ENCODE data around the gene RYR3.

The RYR3 gene

DNA sequence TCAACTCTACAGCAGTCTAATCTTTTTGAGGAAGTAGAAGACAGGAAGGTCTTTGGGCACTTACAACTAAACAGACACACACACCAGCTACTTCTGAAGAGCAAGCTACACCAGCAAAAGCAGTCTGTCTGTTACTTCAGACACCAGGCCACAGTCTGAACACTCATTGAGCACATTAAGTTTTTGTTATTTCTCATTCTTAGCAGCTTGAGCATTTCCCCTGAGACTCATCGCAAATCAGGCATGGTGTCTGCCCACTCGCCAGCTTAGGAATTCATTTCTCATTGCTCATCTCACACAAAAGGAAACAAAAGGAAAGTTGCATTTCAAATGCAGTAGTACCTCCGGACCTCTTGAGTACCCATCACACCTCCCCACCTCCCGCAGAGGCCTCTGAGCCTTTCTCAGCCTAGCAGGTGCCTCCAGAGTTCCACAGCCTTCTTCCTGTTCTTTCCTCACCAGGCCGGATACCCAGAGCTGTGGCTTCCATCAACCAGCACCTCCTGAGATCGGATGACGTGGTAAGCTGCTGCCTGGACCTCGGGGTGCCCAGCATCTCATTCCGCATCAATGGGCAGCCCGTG lies 302.0 kb downstream of the RYR3 start:
- H2AFZ ChIP-seq (ENCODE audit: low read depth, low read length): no peak overlapping the region
- H3K4me3 ChIP-seq (ENCODE audit: low read length): no peak overlapping the region
- H3K36me3 ChIP-seq (ENCODE audit: insufficient read depth, low read length): no peaks in the 10 kb centered on the region
- H3K4me1 ChIP-seq (ENCODE audit: insufficient read depth, low read length): no peaks in the 10 kb centered on the region
- no peaks in the 10 kb centered on the region for H3K27me3 ChIP-seq (ENCODE audit: insufficient read depth, low read length)
- H3K9me3 ChIP-seq (ENCODE audit: low read length): no peaks in the 10 kb centered on the region

DNA sequence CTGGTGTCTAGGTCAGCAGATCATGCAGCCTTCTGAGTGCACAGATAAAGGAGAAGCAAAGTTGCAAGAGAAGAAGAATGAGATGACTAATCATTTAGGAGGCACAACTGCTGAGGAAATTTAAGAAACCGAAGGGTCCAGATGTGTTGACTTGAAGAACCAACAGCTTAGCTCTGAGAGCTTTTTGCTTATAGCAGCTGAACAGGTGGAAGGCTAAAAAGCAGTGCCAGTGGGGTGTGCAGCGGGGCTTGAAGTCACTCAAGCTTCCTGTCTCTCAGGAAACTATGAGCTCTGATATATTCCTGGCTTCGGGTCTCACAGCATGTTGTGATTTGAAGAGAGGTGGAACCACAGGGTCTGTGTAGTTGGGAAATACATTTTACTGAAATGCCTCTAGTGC lies 305.7 kb downstream of the RYR3 start:
- no peaks in the 10 kb centered on the region for H3K4me1 ChIP-seq (ENCODE audit: insufficient read depth, low read length)
- no peaks in the 10 kb centered on the region for H3K9me3 ChIP-seq (ENCODE audit: low read length)
- H2AFZ ChIP-seq (ENCODE audit: low read depth, low read length): no peak overlapping the region
- H3K4me3 ChIP-seq (ENCODE audit: low read length): no peak overlapping the region
- H3K36me3 ChIP-seq (ENCODE audit: insufficient read depth, low read length): no peaks in the 10 kb centered on the region
- no peaks in the 10 kb centered on the region for H3K27me3 ChIP-seq (ENCODE audit: insufficient read depth, low read length)

DNA sequence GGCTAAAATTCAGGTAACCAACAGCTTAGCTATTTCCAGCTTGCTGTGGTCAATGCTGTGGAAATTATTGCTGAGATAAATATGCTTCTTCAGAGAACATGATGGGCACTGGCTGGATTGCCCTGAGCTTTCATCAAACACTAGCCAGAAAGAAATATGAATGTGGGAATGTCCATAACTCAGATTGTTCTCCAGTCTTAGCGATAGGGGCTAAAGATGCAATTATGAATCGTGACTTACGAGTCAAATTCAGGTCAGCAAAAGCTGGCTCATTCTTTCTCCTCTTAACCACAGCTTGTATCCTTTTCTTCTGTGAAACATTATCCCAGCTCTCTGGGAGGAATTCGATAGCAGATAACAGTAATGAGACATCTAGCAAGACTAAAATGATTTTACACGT lies 307.6 kb downstream of the RYR3 start:
- H3K4me1 ChIP-seq (ENCODE audit: insufficient read depth, low read length): no peaks in the 10 kb centered on the region
- H2AFZ ChIP-seq (ENCODE audit: low read depth, low read length): no peak overlapping the region
- H3K4me3 ChIP-seq (ENCODE audit: low read length): no peak overlapping the region
- H3K36me3 ChIP-seq (ENCODE audit: insufficient read depth, low read length): no peaks in the 10 kb centered on the region
- no peaks in the 10 kb centered on the region for H3K27me3 ChIP-seq (ENCODE audit: insufficient read depth, low read length)
- no peaks in the 10 kb centered on the region for H3K9me3 ChIP-seq (ENCODE audit: low read length)

DNA sequence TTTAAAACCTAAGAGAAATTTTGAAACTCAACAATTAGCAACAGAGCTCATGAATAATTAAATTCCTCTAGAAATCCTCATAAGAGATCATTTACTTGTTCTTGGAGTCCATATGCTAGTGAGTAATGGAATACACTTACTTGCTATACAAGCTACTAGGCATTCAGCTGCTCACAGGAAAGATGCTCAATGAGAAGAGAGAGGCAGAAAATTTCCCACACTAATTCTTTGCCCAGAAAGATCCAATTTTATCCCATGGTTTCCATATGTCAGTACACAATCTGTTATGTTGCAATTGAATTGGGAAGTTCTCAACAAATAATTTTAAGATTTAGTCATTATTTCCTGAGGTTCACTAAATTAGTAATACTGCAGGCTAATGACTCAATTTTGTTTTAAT lies 310.4 kb downstream of the RYR3 start:
- Histone ChIP-seq H3K27me3 (ENCODE audit: insufficient read depth, low read length) (no peaks in the 10 kb centered on the region), H3K4me3 (ENCODE audit: low read length) (no peak overlapping the region), H3K36me3 (ENCODE audit: insufficient read depth, low read length) (no peaks in the 10 kb centered on the region), H3K4me1 (ENCODE audit: insufficient read depth, low read length) (no peaks in the 10 kb centered on the region), H3K9me3 (ENCODE audit: low read length) (no peaks in the 10 kb centered on the region), H2AFZ (ENCODE audit: low read depth, low read length) (no peak overlapping the region)

DNA sequence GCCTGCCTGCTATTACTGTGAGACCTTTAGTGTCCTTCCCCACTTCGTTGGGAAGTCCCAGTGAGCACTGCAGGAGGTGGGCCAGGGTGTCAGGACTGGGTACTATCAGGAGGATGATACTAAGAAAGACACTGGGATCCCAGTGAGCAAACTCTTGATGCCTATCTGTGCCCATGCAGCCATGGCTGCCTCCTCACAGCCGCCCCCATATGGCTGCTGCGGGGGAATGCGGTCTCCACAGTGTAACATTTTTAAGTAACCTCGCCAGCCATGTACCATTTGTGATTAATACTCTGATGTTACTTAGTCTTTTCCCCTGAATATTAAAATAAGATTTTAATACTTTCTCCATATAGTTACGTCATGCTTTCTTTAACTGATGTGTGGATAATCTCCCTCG lies 312.2 kb downstream of the RYR3 start:
- Histone ChIP-seq H3K4me3 (ENCODE audit: low read length) (no peak overlapping the region), H3K36me3 (ENCODE audit: insufficient read depth, low read length) (no peaks in the 10 kb centered on the region), H2AFZ (ENCODE audit: low read depth, low read length) (no peak overlapping the region), H3K9me3 (ENCODE audit: low read length) (no peaks in the 10 kb centered on the region), H3K4me1 (ENCODE audit: insufficient read depth, low read length) (no peaks in the 10 kb centered on the region), H3K27me3 (ENCODE audit: insufficient read depth, low read length) (no peaks in the 10 kb centered on the region)

DNA sequence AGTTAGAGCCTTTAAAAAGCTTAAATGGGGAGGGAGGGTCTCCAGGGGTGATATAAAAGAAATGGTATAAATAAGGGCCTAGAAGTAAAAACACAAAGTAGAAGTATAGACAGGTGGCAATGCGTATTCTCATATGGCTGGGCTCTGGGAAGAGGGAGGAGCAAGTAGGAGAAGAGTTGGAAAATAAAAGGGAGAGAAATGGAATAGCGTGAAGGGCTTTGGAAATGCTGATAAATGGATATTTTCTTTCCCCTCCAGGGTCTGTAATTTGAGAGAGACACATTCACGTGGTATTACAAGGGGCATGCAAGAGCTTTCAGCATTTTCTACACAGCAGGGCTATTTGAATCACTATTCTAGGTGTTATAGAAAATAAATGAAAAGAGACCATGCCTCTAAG lies 313.7 kb downstream of the RYR3 start:
- Histone ChIP-seq H2AFZ (ENCODE audit: low read depth, low read length) (no peak overlapping the region), H3K4me1 (ENCODE audit: insufficient read depth, low read length) (no peaks in the 10 kb centered on the region), H3K9me3 (ENCODE audit: low read length) (no peaks in the 10 kb centered on the region), H3K36me3 (ENCODE audit: insufficient read depth, low read length) (no peaks in the 10 kb centered on the region), H3K4me3 (ENCODE audit: low read length) (no peak overlapping the region), H3K27me3 (ENCODE audit: insufficient read depth, low read length) (no peaks in the 10 kb centered on the region)

DNA sequence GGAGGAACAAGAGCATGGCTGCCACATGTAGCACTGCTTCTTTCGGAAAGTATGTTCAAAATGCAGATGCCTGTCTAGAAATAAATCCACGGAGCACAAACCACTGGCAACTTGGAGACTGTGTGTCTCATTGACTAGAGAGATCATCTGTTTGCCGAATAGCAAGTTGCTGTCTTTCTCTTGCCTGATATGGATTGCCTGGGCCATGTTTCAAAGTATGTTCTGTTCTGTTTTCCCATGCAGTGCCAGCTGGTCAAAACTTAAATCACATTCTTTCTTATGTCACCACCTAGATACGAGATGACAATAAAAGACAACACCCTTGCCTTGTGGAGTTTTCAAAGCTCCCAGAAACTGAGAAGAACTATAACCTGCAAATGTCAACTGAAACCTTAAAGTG lies 318.9 kb downstream of the RYR3 start:
- no peaks in the 10 kb centered on the region for H3K36me3 ChIP-seq (ENCODE audit: insufficient read depth, low read length)
- no peaks in the 10 kb centered on the region for H3K27me3 ChIP-seq (ENCODE audit: insufficient read depth, low read length)
- no peak overlapping the region for H2AFZ ChIP-seq (ENCODE audit: low read depth, low read length)
- no peak overlapping the region for H3K4me3 ChIP-seq (ENCODE audit: low read length)
- H3K4me1 ChIP-seq (ENCODE audit: insufficient read depth, low read length): no peaks in the 10 kb centered on the region
- H3K9me3 ChIP-seq (ENCODE audit: low read length): no peaks in the 10 kb centered on the region

DNA sequence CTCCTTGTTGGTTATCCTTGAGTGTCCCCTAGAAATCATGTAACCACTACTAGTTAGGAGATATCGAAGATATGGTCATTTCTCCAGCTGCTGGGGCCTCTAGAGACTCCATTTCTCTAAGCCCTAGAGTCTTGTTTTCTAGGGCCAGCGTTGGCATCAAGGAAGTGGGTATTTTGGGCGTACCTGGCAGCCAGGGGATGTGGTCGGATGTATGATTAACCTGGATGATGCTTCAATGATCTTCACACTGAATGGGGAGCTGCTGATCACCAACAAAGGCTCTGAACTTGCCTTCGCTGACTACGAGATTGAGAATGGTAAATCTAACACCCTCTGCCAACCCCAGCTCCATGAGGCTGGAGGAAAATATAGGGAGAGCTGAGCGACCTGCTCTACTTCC lies 325.5 kb downstream of the RYR3 start:
- no peaks in the 10 kb centered on the region for H3K36me3 ChIP-seq (ENCODE audit: insufficient read depth, low read length)
- no peaks in the 10 kb centered on the region for H3K9me3 ChIP-seq (ENCODE audit: low read length)
- no peak overlapping the region for H3K4me3 ChIP-seq (ENCODE audit: low read length)
- H3K27me3 ChIP-seq (ENCODE audit: insufficient read depth, low read length): peaks cover 3% of the 10 kb centered on the region
- peaks cover 10% of the 10 kb centered on the region for H3K4me1 ChIP-seq (ENCODE audit: insufficient read depth, low read length)
- no peak overlapping the region for H2AFZ ChIP-seq (ENCODE audit: low read depth, low read length)

DNA sequence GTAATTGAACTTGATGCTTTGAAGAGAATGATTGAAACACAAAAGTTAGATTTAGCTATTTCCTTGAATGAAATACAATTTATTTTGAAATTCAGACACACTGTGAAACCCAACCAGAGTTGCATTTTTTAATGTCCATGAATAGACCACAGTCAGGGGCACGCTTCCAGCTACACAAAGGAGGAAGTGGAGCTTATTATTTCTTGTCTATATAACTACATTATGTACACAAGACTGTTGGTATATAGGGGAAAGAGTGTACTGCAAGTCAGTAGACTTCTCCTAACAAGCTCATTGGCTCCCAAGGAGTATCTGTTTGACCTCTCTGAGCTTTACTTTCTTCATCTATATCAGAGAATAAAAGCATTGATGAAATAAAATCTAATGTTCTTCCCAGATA lies 326.2 kb downstream of the RYR3 start:
- H3K4me1 ChIP-seq (ENCODE audit: insufficient read depth, low read length): peaks cover 10% of the 10 kb centered on the region
- no peaks in the 10 kb centered on the region for H3K9me3 ChIP-seq (ENCODE audit: low read length)
- H3K36me3 ChIP-seq (ENCODE audit: insufficient read depth, low read length): no peaks in the 10 kb centered on the region
- no peak overlapping the region for H3K4me3 ChIP-seq (ENCODE audit: low read length)
- H3K27me3 ChIP-seq (ENCODE audit: insufficient read depth, low read length): peaks cover 3% of the 10 kb centered on the region
- H2AFZ ChIP-seq (ENCODE audit: low read depth, low read length): no peak overlapping the region

DNA sequence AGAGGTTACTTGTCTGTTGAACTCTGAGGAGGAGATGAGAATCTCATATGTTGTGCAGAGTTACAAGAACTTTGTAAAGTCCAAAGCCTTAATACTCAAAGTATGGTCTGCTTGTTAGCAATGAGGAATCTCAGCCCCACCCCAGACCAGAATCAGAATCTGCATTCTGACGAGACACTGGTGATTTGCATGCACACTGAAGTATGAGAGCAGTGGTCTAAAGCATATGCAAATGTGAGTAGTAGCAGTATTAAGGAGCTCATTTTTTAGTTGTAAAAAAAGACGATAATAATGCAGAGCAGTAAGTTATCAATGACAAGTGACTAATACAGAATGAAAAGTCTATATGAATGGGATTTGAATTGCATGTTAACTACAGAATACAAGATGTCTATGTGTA lies 327.7 kb downstream of the RYR3 start:
- H3K27me3 ChIP-seq (ENCODE audit: insufficient read depth, low read length): peaks cover 3% of the 10 kb centered on the region
- H2AFZ ChIP-seq (ENCODE audit: low read depth, low read length): no peak overlapping the region
- no peaks in the 10 kb centered on the region for H3K9me3 ChIP-seq (ENCODE audit: low read length)
- H3K36me3 ChIP-seq (ENCODE audit: insufficient read depth, low read length): no peaks in the 10 kb centered on the region
- peaks cover 10% of the 10 kb centered on the region for H3K4me1 ChIP-seq (ENCODE audit: insufficient read depth, low read length)
- no peak overlapping the region for H3K4me3 ChIP-seq (ENCODE audit: low read length)

DNA sequence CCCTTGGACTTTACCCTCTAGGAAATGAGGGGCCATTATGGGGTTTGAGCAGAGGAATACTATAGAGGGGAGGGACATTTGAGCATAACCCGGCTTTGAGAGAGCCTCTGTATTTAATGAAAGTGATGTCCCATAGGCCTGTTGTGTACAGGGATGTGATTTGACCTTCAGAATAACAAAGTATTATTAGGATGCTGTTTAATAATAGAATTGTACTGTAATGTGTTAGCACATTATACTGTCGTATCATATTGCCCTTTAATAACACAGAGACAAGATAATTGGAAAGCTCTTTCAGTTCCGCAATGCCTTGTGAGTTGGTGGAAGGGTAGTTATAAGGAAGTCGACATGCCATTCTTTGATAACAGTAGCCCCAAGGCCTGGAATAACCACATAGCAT lies 328.3 kb downstream of the RYR3 start:
- peaks cover 3% of the 10 kb centered on the region for H3K27me3 ChIP-seq (ENCODE audit: insufficient read depth, low read length)
- H3K4me3 ChIP-seq (ENCODE audit: low read length): no peak overlapping the region
- no peaks in the 10 kb centered on the region for H3K36me3 ChIP-seq (ENCODE audit: insufficient read depth, low read length)
- peaks cover 10% of the 10 kb centered on the region for H3K4me1 ChIP-seq (ENCODE audit: insufficient read depth, low read length)
- H2AFZ ChIP-seq (ENCODE audit: low read depth, low read length): no peak overlapping the region
- no peaks in the 10 kb centered on the region for H3K9me3 ChIP-seq (ENCODE audit: low read length)

DNA sequence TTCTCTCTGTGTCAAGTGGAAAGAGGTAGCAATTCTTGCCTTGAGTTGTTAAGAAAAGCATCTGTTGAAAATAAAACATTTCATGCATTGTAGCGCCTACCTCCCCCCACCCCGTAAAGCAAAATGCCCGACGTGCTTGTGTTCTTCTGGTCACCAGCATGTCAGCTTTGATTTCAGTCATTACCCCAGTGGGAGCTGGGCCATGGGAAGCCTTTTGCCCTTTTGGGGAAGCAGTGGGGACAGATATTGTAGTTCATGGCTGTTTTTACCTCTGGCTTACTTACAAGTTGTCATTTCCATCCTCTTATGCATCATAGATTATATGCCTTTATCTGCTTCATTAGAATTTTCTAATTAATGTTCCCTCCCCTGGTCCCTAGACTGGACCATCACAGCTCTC lies 328.7 kb downstream of the RYR3 start:
- Histone ChIP-seq H3K4me1 (ENCODE audit: insufficient read depth, low read length) (peaks cover 10% of the 10 kb centered on the region), H3K36me3 (ENCODE audit: insufficient read depth, low read length) (no peaks in the 10 kb centered on the region), H3K27me3 (ENCODE audit: insufficient read depth, low read length) (peaks cover 3% of the 10 kb centered on the region), H3K9me3 (ENCODE audit: low read length) (no peaks in the 10 kb centered on the region), H2AFZ (ENCODE audit: low read depth, low read length) (no peak overlapping the region), H3K4me3 (ENCODE audit: low read length) (no peak overlapping the region)

DNA sequence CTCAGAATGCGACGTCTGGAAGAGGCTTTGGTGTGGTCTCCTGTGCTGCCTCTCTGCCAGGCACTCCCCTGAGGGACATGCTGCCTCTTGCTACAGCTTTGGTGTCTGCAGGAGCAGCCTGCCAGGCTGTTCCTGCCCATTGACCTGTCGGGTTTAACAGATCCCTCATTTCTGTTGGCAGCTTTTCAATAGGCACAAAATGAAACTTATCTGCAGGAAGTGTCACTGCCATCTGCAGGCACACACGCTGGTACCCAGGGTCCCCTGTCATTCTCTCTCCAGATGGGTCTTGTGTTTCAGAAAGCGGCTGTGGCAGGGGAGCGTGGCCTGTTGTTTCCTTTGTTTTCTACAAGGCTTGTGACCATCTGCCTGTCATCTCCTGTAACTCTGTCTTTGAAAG lies 329.2 kb downstream of the RYR3 start:
- peaks cover 3% of the 10 kb centered on the region for H3K27me3 ChIP-seq (ENCODE audit: insufficient read depth, low read length)
- no peaks in the 10 kb centered on the region for H3K9me3 ChIP-seq (ENCODE audit: low read length)
- H3K4me1 ChIP-seq (ENCODE audit: insufficient read depth, low read length): peaks cover 10% of the 10 kb centered on the region
- H3K4me3 ChIP-seq (ENCODE audit: low read length): no peak overlapping the region
- no peaks in the 10 kb centered on the region for H3K36me3 ChIP-seq (ENCODE audit: insufficient read depth, low read length)
- H2AFZ ChIP-seq (ENCODE audit: low read depth, low read length): no peak overlapping the region

DNA sequence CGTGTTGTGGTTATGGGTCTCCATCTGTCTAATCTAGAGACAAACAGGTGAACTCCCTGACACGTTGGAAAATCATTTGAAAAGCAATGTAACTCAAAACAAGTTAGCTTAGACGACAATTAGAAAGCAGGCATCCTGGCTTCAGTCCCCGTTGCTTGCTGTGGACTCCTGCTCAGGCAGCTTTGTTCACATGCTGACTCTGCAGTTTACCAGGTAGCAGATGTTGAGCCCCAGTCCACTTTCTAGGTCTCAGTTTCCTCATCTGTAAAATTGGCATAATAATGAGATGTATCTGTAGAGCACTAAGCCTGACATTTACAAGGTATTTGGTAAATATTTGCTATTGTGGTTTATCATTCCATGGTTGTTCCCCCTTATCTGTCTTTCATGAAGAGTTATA lies 330.3 kb downstream of the RYR3 start:
- H3K4me3 ChIP-seq (ENCODE audit: low read length): no peak overlapping the region
- H3K27me3 ChIP-seq (ENCODE audit: insufficient read depth, low read length): no peaks in the 10 kb centered on the region
- no peak overlapping the region for H2AFZ ChIP-seq (ENCODE audit: low read depth, low read length)
- peaks cover 10% of the 10 kb centered on the region for H3K4me1 ChIP-seq (ENCODE audit: insufficient read depth, low read length)
- H3K36me3 ChIP-seq (ENCODE audit: insufficient read depth, low read length): no peaks in the 10 kb centered on the region
- H3K9me3 ChIP-seq (ENCODE audit: low read length): no peaks in the 10 kb centered on the region

All from neuron (in vitro differentiated cells).